IgD-negative memory B cell (primary cell): ENCODE measurements around the gene MYH11. TPM values are rescaled to one million over a fixed set of nuclear protein-coding genes. Genes with fewer than 3 reads are reported as not detected.

ENCODE experiments used
- H3K27ac Mint-ChIP-seq, 3 donors: one replicate each; pipeline ENCODE4 v1.8.0; 2020 to 2022; ENCODE audit warnings: mild to moderate bottlenecking in 3 of 3, mixed read lengths in 3 of 3, moderate library complexity in 1 of 3
- H3K27me3 Mint-ChIP-seq: one replicate; pipeline ENCODE4 v1.8.0; 2021; ENCODE audit warnings: mixed read lengths
- H3K36me3 Mint-ChIP-seq: one replicate; pipeline ENCODE4 v1.8.0; 2020; ENCODE audit warnings: mild to moderate bottlenecking, mixed read lengths
- H3K4me1 Mint-ChIP-seq, 3 donors: one replicate each; pipeline ENCODE4 v1.8.0; 2020 to 2022; ENCODE audit warnings: mixed read lengths in 3 of 3, mild to moderate bottlenecking in 1 of 3
- H3K4me3 Mint-ChIP-seq, 4 donors: one replicate each; pipeline ENCODE4 v1.8.0; 2020 to 2022; ENCODE audit warnings: mild to moderate bottlenecking in 4 of 4, mixed read lengths in 4 of 4, moderate library complexity in 3 of 4
- H3K9me3 Mint-ChIP-seq, 3 donors: one replicate each; pipeline ENCODE4 v1.8.0; 2020 to 2021; ENCODE audit warnings: mixed read lengths in 3 of 3, mild to moderate bottlenecking in 1 of 3
- polyA plus RNA-seq: library from polyadenylated mRNA; unstranded; fragments of 300-500 nt; fragmentation: Illumina TruSeq; gene quantifications from one replicate; pipeline ENCODE4 v1.2.3, GENCODE V29; 2021

MYH11 gene
- polyA plus RNA-seq, 1 donor from 2014 or later, result 3.9 TPM

DNA sequence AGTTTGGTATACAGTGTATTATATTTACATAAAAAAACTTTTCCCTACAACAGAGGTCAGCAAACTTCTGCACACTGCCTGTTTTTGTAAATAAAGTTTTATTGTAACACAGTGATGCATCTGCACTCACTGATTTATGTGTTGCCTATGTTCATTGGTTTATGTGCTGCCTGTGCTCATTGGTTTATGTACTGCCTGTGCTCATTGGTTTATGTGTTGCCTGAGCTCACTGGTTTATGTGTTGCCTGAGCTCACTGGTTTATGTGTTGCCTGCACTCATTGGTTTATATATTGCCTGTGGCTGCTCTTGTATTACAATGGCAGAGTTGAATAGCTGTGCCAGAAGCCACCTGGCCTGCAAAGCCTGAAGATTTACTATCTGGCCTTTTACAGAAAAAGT lies 81.6 kb downstream of the MYH11 start:
- Mint-ChIP-seq H3K27me3 (peaks cover 11% of the 10 kb centered on the region), H3K9me3 (no peaks in the 10 kb centered on the region), H3K4me1 (no peaks in the 10 kb centered on the region), H3K27ac (no peak overlapping the region), H3K4me3 (no peak overlapping the region), H3K36me3 (no peaks in the 10 kb centered on the region)

DNA sequence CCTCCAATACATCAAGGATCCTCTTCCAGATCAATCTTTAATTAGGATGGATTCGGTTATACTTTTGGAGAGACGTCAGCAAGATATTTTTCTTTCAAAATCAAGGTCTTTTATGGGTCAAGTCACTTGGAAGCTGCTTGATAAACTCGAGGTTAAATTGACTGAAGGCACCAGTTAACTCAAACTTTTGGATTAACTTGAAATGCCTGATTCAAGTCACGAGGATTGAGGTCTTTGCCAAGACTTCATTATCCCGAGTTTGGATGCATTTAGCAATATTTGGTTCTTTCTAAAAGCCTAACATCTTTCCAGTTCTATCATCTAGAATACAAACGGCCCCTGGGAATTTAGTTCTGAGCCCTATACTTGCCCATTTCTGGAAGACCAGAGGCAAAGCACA lies 82.9 kb downstream of the MYH11 start:
- Mint-ChIP-seq H3K27me3 (peaks cover 11% of the 10 kb centered on the region), H3K27ac (no peak overlapping the region), H3K4me3 (no peak overlapping the region), H3K9me3 (no peaks in the 10 kb centered on the region), H3K36me3 (no peaks in the 10 kb centered on the region), H3K4me1 (no peaks in the 10 kb centered on the region)

DNA sequence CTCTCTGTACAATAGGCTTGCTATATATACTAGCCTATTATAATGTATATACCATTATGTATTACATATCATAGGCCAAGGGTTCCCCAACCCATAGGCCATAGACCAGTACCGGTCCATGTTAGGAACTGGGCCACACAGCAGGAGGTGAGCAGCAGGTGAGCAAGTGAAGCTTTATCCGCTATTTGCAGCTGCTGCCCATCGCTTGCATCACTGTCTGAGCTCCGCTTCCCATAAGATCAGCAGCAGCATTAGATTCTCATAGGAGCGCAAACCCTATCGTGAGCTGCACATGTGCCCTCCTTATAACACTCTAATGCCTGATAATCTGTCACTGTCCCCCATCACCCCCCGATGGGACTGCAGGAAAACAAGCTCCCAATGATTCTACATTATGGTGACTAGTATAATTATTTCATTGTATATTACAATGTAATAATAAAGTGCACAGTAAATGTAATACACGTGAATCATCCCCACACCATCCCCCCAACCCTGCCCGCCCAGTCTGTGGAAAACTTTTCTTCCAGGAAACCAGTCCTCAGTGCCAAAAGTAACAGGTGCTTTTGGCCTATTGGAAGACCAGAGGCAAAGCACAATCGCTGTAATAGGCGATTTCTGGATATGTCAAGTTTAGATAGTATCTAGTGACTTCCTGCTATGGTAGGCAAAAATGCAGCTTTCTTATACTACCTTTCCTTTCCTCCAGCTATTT lies 84.1 kb downstream of the MYH11 start:
- Mint-ChIP-seq H3K4me3 (no peak overlapping the region), H3K27me3 (peaks cover 11% of the 10 kb centered on the region), H3K36me3 (peaks cover 2% of the 10 kb centered on the region), H3K27ac (no peak overlapping the region), H3K4me1 (no peaks in the 10 kb centered on the region), H3K9me3 (peaks cover 0 to 4% (median 0%) of the 10 kb centered on the region in 3 donors)

DNA sequence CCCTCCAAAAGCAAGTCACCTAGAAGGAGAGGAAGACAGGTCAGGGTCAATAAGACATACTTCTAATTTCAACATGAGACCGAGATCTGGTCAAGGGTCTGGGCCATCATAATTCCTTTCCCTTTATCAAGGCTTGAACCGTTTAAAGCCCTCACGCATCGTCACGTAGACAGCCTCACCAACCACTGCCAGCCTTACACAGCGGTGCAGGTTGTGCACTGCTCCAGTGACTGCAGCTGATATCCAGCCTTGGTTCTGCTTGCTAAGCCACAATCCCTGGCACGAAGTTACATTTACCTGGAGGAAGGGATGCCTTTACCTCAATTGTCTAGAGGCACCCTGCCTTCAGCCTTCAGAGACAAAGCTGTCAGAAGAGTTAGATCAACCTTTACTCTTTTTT lies 85.1 kb downstream of the MYH11 start:
- Mint-ChIP-seq H3K36me3 (peaks cover 2% of the 10 kb centered on the region), H3K4me3 (no peak overlapping the region), H3K4me1 (no peaks in the 10 kb centered on the region), H3K27ac (no peak overlapping the region), H3K9me3 (peaks cover 0 to 4% (median 0%) of the 10 kb centered on the region in 3 donors), H3K27me3 (peaks cover 11% of the 10 kb centered on the region)

DNA sequence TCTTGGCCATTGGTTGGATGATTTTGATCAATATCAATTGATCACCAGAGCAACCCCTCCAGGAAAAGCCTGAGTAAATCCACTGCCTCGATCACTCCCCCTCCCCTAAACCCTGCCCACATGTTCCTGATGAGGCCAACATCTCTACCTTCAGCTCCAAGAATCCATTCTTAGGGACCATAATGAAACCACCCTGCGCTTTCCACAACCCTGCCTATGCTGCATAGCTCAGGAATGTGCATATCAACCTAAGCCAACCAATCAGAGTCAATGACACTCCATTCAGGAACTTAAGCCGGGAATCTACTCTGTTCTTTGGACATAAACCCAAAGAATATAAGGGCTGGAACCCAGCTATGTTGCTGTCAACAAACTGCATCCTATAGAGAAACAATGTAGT lies 86.3 kb downstream of the MYH11 start:
- H3K36me3 Mint-ChIP-seq, result peaks cover 2% of the 10 kb centered on the region
- no peak overlapping the region for H3K27ac Mint-ChIP-seq
- H3K9me3 Mint-ChIP-seq, result peaks cover 0 to 4% (median 0%) of the 10 kb centered on the region in 3 donors
- peaks cover 3 to 5% (median 5%) of the 10 kb centered on the region in 3 donors for H3K4me1 Mint-ChIP-seq
- H3K4me3 Mint-ChIP-seq, result no peak overlapping the region
- H3K27me3 Mint-ChIP-seq, result peaks cover 10% of the 10 kb centered on the region

DNA sequence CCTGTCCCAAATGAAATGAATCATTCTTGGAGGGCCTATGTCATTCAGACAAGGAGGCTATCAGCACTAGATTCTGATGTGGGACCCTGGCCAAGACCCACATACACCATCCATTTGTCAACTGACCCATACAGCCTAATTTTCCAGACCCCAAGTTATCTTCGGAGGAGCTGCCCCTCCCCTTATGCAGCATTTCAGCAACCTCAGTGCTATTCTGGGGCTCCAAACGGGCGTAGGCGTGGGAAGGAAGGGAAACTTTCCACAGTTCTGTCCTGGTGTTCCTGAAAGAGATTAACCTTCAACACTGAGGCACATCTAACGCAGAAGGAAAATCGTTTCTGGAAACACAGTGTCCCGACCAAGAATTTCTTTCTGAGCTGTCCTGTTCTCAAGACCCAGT lies 86.7 kb downstream of the MYH11 start:
- Mint-ChIP-seq H3K27me3 (peaks cover 10% of the 10 kb centered on the region), H3K36me3 (peaks cover 2% of the 10 kb centered on the region), H3K4me1 (peaks cover 3 to 5% (median 5%) of the 10 kb centered on the region in 3 donors), H3K4me3 (no peak overlapping the region), H3K9me3 (peaks cover 0 to 4% (median 0%) of the 10 kb centered on the region in 3 donors), H3K27ac (peak overlapping the region in 1 of 3 donors; percentile 49)

DNA sequence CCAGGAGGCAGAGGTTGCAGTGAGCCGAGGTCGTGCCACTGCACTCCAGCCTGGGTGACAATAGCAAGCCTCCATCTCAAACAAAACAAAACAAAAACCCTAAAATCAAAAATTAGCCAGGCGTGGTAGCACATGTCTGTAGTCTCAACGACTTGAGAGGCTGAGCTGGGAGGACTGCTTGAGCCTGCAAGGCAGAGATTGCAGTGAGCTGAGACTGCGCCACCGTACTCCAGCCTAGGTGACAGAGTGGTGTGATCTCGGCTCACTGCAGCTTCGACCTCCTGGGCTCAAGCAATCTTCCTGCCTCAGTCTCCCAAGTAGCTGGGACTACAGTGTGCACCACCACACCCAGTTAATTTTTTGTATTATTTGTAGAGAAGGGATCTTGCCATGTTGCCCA lies 87.6 kb downstream of the MYH11 start:
- Mint-ChIP-seq H3K9me3 (peaks cover 0 to 4% (median 0%) of the 10 kb centered on the region in 3 donors), H3K4me1 (peaks cover 3 to 5% (median 5%) of the 10 kb centered on the region in 3 donors), H3K4me3 (no peak overlapping the region), H3K36me3 (peaks cover 2% of the 10 kb centered on the region), H3K27ac (no peak overlapping the region), H3K27me3 (peaks cover 10% of the 10 kb centered on the region)

DNA sequence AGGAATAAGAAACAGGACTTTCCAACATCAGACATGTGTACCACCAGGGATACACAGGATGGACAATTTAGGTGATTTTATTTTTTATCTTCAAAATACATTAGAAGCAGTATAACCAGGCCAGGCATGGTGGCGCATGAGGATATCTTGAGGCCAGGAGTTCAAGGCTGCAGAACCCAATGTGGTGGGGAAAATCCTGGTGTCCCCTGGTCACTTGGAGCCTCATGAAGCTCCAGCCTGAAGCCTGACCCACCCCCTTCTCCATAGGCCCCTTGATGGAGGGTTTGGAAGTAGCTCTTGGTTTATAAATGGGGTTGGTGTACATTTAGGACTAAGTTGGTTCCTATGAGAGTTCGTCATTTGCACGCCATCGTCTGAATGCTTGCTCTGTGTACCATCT lies 88.6 kb downstream of the MYH11 start:
- peaks cover 2% of the 10 kb centered on the region for H3K36me3 Mint-ChIP-seq
- H3K9me3 Mint-ChIP-seq, result peaks cover 0 to 4% (median 0%) of the 10 kb centered on the region in 3 donors
- H3K4me3 Mint-ChIP-seq, result no peak overlapping the region
- peaks cover 3 to 5% (median 5%) of the 10 kb centered on the region in 3 donors for H3K4me1 Mint-ChIP-seq
- H3K27me3 Mint-ChIP-seq, result peaks cover 15% of the 10 kb centered on the region
- no peak overlapping the region for H3K27ac Mint-ChIP-seq

DNA sequence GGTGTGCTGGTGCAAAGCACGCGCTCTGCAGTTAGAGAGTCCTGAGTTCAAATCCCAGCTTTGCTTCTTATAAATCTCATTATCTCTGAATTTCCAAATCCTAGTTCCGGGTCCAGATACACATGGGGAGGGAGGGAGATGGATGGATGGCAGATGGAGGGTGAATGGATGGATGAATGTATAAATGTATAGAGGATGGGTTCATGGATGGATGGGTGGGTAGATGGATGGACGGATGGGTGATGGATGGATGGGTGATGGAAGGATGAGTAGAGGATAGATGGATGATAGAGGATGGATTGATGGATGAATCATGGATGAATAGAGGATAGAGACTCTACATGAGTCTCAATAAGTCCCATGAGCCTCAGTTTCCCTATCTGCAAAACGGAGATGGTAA lies 89.9 kb downstream of the MYH11 start:
- no peak overlapping the region for H3K27ac Mint-ChIP-seq
- H3K4me1 Mint-ChIP-seq, result peaks cover 3 to 5% (median 5%) of the 10 kb centered on the region in 3 donors
- peaks cover 0 to 4% (median 0%) of the 10 kb centered on the region in 3 donors for H3K9me3 Mint-ChIP-seq
- peaks cover 18% of the 10 kb centered on the region for H3K27me3 Mint-ChIP-seq
- H3K4me3 Mint-ChIP-seq, result no peak overlapping the region
- H3K36me3 Mint-ChIP-seq, result peaks cover 2% of the 10 kb centered on the region

DNA sequence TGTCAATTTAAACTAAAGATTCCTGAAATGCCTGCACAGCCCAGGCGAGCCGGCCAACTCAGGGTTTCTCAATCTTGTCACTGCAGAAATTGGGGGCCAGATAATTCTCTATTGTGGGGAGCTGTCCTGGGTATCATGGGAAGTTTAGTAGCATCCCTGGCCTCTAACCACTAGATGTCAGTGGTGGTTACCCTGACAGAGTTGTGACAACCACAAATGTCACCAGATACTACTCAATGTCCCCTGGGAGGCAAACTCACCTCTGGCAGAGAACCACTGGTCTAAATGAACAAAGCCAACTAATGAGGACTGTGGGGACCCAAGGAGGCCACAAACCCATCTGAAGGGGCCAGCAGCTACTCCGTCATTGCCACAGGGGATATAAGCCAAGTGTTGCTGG lies 90.9 kb downstream of the MYH11 start:
- peaks cover 0 to 4% (median 0%) of the 10 kb centered on the region in 3 donors for H3K9me3 Mint-ChIP-seq
- H3K36me3 Mint-ChIP-seq, result peaks cover 2% of the 10 kb centered on the region
- no peak overlapping the region for H3K4me3 Mint-ChIP-seq
- peak overlapping the region in 1 of 3 donors; percentile 87 for H3K27ac Mint-ChIP-seq
- H3K27me3 Mint-ChIP-seq, result peaks cover 19% of the 10 kb centered on the region
- peaks cover 3 to 5% (median 5%) of the 10 kb centered on the region in 3 donors for H3K4me1 Mint-ChIP-seq

DNA sequence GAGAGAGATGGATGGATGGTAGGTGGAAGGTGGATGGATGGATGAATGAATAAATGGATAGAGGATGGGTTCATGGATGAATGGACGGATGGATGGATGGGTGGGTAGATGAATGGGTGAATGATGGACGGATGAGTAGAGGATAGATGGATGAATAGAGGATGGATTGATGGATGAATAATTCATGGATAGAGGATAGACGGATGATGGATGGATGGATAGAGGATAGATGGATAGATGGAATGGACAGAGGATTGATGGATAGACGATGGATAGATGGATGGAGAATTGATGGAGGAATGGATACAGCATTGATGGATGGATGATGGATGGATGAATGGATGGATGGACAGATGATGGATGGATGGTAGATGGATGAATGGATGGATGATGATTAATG lies 91.7 kb downstream of the MYH11 start:
- peaks cover 3 to 5% (median 5%) of the 10 kb centered on the region in 3 donors for H3K4me1 Mint-ChIP-seq
- H3K27ac Mint-ChIP-seq, result no peak overlapping the region
- no peak overlapping the region for H3K4me3 Mint-ChIP-seq
- peaks cover 18% of the 10 kb centered on the region for H3K27me3 Mint-ChIP-seq
- H3K36me3 Mint-ChIP-seq, result peaks cover 2% of the 10 kb centered on the region
- H3K9me3 Mint-ChIP-seq, result peaks cover 0 to 4% (median 0%) of the 10 kb centered on the region in 3 donors

DNA sequence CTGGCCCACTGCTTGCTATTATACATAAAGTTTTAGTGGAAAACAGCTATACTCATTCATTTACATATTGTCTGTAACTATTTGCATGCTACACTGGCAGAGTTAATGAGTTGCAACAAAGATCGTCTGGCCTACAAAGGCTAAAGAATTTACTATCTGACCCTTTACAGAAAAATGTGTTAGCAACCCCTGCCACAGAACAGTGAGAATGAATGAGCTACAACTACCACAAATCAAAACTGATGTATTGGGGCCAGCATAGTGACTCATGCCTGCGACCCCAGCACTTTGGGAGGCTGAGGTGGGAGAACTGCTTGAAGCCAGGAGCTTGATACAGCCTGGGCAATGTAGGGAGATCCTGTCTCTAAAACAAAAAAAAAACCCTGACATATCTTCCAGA lies 92.7 kb downstream of the MYH11 start:
- Mint-ChIP-seq H3K9me3 (peaks cover 0 to 4% (median 0%) of the 10 kb centered on the region in 3 donors), H3K4me3 (no peak overlapping the region), H3K27ac (no peak overlapping the region), H3K4me1 (peaks cover 3 to 5% (median 5%) of the 10 kb centered on the region in 3 donors), H3K36me3 (peaks cover 2% of the 10 kb centered on the region), H3K27me3 (peaks cover 19% of the 10 kb centered on the region)

DNA sequence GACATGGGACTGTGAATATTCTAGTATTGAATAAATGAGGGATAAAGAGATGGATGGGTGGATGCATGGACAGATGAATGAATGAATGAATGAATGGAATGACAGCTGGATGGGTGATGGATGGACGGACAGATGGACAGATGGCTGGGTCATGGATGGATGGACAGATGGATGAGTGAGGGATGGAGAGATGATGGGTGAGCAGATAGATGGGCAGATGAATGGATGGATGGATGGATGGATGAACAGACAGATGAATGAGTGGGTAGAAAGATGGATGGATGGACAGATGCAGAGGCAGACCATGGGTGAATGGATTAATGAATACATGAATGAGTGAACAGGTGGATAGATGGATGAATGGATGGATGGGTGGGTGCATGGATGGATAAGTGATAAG lies 96.7 kb downstream of the MYH11 start:
- Mint-ChIP-seq H3K9me3 (no peaks in the 10 kb centered on the region), H3K4me3 (peak overlapping the region in 1 of 4 donors; percentile 4), H3K36me3 (no peaks in the 10 kb centered on the region), H3K4me1 (peaks cover 0 to 7% (median 5%) of the 10 kb centered on the region in 3 donors), H3K27ac (peak overlapping the region in 1 of 3 donors; percentile 11), H3K27me3 (peaks cover 22% of the 10 kb centered on the region)

DNA sequence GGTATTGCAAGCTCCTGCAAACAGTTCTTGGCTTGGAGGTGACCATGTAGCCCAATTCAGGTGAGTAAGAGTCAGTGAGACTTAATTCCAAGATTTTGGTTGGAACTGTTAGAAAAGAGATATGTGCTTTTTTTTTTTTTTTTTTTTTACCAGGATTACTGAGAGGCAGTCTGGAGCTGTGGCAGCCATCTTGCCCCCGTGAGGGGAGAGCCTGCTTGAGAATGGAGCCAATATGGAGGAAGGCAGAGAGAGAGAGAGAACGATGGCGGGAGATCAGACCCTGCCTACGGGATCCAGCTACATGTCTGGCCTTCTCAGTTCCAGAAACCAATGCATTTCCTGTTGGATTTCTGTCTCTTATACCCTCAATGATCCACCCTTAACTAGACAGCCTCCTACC lies 97.8 kb downstream of the MYH11 start:
- Mint-ChIP-seq H3K4me1 (peaks cover 0 to 7% (median 6%) of the 10 kb centered on the region in 3 donors), H3K27ac (no peak overlapping the region), H3K36me3 (no peaks in the 10 kb centered on the region), H3K4me3 (no peak overlapping the region), H3K27me3 (peaks cover 21% of the 10 kb centered on the region), H3K9me3 (no peaks in the 10 kb centered on the region)

DNA sequence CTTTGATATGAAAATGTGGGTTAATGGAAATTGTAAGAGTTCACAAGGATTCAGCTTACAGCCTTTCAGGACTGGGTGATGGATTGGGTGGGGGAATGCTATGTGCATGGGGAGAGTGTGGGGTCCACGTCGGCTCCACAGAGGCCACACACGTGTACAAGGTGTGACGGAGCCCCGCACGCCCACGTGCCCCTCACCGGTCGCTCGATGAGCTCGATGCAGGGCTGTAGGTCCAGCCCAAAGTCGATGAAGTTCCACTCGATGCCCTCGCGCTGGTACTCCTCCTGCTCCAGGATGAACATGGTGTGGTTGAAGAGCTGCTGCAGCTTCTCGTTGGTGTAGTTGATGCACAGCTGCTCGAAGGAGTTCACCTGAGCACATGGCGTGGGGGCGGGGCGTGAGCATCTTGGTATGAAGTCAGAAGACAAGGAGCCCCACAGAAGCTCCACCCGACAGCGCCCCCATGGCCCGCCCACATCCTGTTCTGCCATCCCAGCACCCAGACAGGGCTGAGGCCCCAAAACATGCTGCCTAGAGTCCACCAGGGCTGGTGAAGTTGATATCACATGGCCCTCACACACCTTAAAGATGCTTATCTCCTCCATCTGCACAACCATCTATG lies 99.1 kb downstream of the MYH11 start:
- H3K27ac Mint-ChIP-seq, result no peak overlapping the region
- peaks cover 0 to 7% (median 6%) of the 10 kb centered on the region in 3 donors for H3K4me1 Mint-ChIP-seq
- H3K27me3 Mint-ChIP-seq, result peaks cover 16% of the 10 kb centered on the region
- no peaks in the 10 kb centered on the region for H3K36me3 Mint-ChIP-seq
- H3K4me3 Mint-ChIP-seq, result no peak overlapping the region
- H3K9me3 Mint-ChIP-seq, result no peaks in the 10 kb centered on the region

DNA sequence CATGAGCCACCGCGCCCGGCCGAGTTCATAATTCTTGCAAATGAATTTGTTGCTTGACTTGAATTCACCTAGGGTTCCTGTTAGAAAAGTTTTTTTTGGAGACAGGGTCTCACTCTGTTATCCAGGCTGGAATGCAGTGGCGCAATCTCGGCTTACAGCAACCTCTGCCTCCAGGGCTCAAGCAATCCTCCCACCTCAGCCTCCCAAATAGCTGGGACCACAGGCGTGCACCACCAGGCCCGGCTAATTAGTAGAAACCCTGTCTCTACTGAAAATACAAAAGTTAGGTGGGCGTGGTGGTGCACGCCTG lies 99.8 kb downstream of the MYH11 start:
- H3K4me3 Mint-ChIP-seq, result no peak overlapping the region
- peak overlapping the region in 1 of 3 donors; percentile 30 for H3K27ac Mint-ChIP-seq
- no peaks in the 10 kb centered on the region for H3K36me3 Mint-ChIP-seq
- H3K27me3 Mint-ChIP-seq, result peaks cover 11% of the 10 kb centered on the region
- H3K4me1 Mint-ChIP-seq, result peaks cover 0 to 7% (median 6%) of the 10 kb centered on the region in 3 donors
- no peaks in the 10 kb centered on the region for H3K9me3 Mint-ChIP-seq
